Activated CD4-positive, alpha-beta T cell treated with anti-CD3 and anti-CD28 coated beads for 4 hours (primary cell): ENCODE measurements around the gene FBH1.
"Not testable (repeated sequence)": the region's sequence is repeated elsewhere in the genome, so short reads cannot be mapped to it uniquely, and the experiment has no call there.

Source experiments
- DNase-seq, 2 donors: peaks; one replicate each; pipeline ENCODE4 v3.0.0-alpha.2; 2020

Gene FBH1

DNA sequence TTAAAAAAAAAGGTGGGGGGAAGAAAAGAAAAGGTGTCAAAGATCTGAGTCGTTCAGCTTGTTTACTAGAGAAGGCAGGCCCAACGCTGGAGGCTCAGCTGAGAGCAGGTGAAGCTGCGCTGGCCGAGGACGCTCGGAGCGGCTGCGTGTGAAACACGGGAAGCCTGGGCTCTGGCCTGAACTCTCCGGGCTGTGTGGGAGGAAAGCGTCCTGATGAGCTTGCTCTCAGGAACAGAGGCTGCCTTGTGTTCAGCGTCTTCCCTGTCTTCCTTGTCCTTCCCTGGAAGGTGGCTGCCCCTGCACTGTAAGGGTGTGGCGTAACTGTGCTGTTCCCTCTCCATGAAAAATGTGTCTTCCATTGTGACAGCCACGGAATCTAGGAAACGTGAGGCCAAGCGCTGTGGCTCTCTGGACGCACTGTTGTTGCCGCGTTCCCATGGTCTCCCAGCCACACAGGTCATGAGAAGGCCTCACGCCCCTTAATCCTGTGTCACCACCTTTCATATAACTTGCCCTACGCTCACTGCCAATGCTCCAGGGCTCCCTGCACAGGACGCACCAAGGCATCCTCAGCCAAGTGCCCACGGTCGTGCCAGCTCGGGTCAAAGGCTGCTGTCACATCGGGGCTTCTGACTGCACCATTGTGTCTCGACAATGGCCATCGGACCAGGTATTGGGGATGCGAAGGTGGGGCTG, 71.5 kb downstream of the FBH1 start:
- DNase-seq: no peak

DNA sequence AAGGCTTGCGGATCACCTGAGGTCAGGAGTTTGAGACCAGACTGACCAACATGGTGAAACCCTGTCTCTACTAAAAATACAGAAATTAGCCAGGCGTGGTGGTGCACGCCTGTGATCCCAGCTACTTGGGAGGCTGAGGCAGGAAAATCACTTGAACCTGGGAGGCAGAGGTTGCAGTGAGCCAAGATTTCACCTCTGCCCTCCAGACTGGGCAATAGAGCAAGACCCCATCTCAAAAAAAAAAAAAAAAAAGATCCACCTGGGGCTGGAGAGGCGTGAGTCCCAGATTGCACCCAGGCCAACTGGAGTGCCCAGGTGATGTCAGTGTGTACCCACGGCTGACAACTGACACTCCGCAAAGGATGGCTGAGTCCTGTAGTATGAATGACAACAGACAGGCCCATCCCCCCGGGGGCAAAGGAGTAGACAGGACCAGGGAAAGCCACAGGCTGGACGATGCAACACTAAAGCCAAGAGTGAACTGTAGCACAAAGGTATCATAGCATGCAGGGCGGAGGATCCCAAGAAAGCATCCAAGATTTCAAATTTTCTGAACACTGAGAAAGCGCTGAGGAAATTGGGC, 72.4 kb downstream of the FBH1 start:
- not testable (repeated sequence) for DNase-seq

DNA sequence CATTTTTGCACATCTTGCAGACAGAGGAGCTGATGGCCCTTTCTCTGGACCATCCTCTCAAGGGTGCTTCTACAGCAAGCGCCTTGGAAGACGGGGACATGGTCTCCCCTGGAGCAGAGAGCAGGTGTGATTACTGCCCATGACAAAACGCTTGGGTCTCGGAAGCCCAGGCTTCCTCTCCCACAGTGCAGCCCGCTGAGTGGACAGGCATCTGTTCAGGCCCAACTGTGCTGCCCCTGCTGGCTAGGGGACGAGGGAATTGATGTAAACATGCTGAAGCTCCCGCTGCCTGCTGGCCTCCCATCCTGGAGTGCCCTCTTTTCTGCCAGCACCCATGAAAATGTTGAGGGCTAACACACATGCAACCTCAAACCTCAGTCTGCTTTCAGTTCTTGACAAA, 73.0 kb downstream of the FBH1 start:
- DNase-seq: no peak

DNA sequence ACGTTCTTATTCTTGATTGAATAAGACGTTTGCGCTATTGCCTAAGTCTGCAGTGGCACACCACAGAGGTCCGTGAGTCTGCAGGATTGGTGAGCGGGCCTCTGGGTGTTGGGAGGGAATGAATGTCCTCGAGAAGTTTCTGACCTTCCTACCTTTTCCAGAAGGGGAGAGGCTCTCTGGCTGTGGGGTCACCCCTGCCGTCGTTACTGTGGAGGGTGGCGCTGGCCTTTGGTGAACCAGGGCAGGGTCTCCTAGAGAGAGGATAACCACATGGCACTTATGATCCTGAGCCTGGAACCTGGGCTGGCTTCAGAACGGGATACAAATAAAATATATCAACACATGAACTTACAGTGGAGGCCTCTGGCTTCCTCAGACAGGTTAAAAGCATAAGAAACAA, 73.5 kb downstream of the FBH1 start:
- DNase-seq: no peak

DNA sequence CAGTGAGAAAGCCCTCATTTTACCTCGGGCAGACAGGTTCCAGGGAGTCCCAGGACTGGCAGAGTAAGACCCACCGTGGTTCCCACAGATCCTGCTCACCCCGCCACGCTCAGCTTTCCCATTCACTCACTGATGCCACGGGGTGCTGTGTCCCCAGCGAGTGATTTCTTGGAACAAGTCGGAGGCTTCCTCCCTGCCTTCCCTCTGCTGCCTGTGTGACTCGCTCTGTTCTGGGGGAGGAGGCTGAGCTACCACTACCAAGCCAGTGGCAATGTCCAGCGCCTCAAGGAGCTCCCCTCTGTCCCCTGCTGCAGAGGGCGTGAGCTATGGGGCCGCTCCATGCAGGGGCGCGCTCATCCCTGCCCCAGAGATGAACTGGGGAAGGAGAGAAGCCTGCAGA, 74.7 kb downstream of the FBH1 start:
- DNase-seq: no peak

DNA sequence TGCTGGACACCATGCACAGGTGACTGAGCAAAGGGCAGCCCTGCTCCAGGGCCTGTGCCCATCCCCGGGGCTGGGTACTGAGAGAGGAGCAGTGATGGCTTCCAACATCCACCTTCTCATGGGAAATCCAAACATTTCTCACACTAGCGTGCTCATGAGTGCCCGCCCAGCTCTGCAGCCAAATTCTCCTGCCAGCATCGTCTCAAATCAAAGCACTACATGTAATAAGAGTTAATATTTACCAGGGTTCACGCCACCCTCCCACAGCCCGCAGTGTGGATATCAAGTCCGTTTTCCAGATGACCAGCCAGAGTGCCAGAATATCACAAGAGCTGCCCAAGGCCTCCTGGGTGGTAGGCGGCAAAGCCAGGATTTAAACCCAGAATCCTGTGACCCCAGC, 75.2 kb downstream of the FBH1 start:
- no peak for DNase-seq

DNA sequence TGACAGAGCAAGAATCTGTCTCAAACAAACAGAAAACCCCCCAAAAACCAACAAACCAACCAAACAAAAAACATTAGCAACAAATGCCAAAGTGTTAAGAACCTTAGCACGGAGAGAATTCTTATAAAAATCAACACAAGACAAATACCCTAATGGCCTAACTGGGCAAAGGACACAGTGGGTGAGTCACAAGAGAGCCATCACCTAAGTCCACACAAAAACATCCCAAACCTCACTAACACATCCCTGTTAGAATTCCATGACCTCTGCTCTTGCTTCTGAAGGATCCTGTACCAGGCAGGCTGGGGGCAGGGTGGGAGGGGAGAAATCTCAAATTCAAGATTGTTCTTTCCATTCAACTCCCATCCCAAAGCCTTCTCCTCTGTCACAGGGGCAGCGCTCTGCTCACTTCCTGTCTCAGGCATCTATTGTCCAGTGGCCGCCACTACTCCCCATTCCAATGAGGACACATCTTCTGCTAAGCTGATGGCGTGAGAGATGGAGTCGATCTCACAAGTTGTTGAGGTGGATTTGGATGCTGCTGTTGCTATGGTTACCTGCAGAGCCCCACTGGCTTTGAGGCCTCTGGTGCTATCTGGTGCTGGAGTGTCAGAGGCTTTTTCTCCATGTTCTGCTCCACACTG, 78.1 kb downstream of the FBH1 start:
- DNase-seq: no peak

DNA sequence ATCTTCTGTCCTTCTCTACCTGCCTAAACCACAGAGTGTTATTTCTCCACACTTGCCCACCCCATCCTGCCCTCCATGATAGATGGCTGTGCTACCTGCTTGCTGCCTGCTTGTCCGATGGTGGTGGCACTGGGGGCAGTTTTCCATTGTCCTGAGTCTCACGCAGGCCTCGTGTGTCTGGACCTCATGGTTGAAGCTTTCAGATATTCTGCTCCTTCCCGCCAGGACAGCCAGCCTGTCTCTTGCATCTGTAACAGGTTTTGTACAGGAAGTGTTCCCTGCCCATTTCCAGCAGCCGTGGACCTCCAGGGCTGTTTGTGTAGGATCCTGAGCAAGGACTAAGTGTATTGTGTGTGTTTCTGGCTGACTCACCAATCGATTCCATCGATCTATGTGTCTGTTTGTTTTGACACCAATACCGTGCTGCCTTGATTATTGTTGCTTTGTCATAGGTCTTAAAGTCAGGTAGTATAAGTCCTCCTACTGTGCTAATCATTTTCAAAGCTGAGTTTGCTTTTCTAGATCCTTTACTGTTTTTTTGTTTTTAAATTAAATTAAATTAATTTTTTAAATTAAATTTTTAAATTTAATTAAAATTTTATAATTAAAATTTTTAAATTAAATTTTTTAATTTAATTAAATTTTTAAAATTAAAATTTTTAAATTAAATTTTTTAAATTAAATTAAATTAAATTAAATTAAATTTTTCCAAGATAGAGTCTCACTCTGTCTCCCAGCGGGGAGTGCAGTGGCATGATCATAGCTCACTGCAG, 78.8 kb downstream of the FBH1 start:
- DNase-seq: no peak

DNA sequence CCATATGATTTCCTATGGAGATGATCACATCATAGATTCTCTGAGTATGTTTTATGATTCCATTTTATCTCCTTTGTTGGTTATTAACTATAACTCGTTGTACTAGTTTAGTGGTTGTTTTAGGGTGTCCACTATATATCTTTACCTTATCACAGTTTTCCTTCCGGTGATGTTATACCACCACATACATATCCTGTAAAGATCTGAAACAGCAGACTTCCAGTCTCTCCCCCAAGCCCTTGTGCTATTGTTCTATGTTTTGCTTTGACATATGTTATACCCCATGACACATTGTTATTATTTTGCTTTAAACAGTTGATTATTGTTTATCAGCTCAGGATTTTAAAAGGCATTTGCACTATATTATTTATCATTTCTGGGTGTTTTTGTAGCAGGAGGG, 80.0 kb downstream of the FBH1 start:
- DNase-seq: no peak

DNA sequence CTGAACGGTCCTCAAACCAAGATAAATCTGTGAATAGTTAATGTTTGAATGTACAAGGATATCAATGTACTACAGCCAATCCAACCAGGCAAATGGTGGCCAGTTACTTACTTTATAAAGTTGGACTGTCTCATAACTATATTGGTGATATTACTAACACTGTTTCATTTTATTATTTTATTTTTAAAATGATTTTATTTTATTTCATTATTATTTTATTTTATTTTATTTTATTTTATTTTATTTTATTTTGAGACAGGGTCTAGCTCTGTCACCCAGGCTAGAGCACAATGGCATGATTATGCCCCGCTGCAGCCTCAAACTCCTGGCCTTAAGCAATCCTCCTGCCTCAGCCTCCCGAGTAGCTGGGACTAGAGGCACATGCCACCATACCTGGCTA, 80.5 kb downstream of the FBH1 start:
- no peak for DNase-seq

DNA sequence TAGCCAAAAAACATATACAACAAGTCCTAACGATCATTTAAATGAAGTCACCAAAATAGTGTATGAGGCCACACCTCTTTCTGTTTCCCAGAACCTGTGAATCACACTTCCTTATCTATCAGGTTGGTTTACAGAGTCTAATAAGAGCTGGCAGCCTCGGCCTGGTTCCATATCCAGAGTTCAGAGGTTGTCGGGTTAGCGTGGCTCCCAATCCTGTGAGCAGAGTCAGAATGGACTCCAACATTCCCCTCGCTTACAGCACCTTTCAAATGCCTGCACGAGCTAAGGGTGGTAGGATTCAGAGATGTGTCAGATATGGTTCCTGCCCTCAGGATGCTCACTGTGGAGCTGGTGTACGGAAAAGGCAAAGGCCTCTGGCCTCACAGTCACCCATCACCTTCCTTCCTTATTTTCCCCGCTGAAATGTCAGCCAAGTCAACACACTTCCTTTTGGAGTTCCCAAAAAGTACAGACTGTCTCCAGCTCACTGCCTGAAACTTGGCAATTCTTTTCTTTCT, 81.3 kb downstream of the FBH1 start:
- peak; percentile 29 to 35 for DNase-seq

DNA sequence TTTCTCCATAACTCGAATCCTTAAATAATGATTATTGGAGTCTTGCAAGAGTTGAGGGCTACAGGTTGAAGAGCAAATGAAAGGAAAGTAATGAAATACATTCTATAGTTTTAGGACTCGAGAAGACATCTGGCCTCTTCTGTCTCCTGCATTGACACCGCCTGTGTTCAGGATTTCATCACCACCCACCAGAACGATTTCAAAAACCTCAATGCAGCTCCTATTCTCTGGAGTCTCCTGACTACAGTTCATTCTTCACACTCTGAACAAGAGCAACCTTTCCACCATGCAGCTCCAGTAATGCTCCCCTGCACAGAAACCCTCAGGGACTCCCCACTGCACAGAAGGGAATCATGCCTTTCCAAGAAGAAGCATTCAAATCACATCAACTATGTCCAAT, 81.8 kb downstream of the FBH1 start:
- DNase-seq: no peak

DNA sequence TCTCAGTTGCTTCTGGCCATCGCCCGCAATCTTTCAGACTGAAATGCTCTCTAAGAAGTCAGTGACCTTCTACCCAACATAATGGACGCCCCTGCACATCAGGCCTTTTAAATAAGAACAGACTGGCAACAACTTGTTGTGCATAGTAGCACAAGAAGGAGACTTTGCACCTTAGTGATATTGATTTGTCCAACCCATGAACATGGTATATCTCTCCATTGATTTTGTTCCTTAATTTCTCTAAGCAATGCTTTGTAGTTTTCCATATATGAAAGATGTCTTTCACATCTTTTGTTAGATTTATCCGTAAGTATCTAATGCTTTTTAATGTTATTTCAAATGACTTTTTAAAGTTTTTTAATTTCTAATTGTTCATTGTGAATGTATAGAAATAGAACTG, 83.0 kb downstream of the FBH1 start:
- DNase-seq: no peak

DNA sequence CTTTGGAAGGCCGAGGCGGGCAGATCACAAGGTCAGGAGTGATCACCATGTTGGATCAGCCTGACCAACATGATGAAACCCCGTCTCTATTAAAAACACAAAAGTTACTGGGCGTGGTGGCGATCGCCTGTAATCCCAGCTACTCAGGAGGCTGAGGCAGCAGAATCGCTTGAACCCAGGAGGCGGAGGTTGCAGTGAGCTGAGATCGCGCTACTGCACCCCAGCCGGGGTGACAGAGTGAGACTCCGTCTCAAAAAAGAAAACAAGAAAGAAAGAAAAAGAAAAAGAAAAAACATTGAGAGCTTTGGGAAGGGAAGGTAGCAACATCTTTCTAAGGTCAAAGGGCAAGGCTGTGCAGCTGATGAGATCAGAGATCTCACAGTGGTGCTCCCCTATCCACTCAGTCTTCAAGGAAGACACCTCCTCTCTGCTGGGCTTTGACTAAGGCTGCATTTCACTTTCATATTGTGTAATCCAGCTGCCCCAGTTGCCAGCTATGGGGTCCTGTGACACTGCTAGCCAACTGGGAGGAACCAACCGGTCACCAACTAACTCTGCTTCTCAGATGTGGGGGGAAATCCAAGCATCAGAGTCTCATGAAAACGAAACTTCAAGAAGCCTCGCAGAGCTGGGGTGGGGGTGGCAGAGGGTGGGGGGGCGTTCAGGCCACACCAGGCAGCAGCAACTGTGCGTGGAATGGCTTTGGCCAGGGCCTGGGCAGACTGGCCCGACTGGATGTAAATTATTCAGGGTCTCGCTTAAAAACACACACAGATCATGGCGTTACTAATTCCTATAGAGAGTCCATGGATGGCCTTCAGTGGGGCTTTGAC, 85.8 kb downstream of the FBH1 start:
- DNase-seq: peak; percentile 52 to 58

DNA sequence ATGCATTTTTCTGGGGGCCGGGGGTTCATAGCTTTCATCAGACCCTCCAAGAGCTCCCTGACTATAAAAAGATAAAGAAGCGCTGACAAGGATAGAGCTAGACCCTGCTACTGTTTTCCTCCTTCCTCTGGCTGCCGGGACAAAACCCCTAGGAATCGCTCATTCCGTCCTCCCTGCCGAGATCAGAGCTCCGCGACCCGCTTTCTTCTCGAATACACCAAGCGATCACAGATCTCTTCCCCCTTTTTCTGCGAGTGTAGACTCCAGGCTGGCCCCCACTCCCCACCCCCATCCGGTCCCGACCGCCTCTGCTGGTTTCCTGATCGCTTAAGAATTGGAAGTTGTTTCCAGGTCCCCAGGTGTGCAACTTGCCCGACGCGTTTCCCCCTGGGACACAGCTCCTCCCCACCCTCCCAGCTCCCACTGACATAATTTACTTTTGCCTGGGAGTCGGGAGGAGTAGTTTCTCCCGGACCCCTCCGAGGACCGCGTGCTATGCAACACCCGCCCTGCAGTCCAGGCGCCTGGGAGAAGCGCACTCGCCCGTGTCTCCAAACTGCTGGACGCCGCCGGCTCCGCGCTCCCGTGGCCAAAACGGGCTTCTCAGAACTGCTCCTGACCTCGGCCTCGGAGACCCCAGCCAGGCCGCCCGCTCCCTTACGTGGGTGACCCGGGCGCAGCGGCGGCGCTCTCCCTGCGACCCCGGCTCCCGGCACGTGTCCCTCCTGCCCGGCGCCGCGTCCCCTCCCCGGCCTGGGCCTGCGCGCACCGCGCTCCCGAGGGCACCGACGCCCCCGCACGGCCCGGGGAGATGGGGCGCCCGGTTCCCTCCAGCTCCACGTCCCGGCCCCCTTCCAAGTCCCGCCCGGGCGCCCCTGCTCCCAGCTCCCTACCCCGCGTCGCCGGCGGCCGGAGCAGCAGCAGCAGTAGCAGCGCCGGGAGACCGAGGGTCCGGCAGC, 86.7 kb downstream of the FBH1 start:
- peak; percentile 46 for DNase-seq

DNA sequence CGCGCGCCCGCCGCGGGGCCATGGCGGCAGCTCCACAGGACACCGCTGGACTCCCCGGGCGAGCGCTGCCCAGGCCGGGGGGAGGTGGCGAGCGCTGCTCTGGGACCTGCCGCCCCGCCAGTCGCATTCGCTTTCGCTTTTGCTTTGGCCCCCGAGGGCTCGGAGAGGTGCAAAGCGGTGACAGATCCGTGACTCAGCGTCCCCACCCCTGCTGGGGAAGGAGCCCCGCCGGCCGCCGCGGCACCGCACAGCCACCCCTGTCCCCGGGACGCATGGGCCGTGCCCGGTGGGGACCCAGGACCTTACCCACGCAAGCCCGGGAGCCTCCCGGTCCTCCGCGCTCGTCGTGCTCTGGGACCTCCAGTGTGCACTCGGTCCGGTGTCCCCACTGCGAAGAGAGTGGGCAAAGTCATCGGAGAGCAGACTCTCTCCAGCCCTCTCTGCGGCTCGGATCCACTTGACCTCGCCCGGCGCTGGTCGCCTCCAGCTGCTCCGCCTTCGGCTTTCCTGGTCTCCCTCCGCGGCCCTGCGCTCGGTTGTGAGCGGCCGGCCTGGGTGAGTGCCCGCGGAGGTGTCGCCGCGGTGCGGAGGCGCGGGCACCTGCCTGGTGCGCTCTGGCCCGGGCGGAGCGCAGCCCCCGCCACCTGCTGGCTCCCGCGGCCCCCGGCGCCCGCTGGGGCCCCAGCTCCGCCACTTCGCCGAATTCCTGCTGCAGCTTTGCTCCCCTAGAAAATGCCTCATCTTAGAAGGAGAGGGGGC, 87.6 kb downstream of the FBH1 start, which contains the start of gene IL15RA:
TSS of gene IL15RA (minus strand) at position 73 of the 759 bp plus-strand sequence. CDS start at position 22, 51 bp downstream.
- peak; percentile 89 to 91 for DNase-seq

DNA sequence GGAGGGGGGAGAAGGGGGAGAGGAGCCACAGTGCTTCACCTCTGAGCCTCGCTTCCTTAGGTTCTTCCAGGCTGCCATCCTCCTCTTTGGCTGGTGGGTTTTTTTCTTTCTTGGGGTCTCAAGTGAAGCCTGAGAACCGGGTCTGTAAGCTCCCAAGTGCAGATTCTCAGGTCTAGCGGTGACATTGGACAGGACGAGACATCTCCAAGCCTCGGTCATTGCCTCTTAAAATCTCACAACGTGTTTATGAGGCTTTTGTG, 88.1 kb downstream of the FBH1 start:
- DNase-seq: no peak

DNA sequence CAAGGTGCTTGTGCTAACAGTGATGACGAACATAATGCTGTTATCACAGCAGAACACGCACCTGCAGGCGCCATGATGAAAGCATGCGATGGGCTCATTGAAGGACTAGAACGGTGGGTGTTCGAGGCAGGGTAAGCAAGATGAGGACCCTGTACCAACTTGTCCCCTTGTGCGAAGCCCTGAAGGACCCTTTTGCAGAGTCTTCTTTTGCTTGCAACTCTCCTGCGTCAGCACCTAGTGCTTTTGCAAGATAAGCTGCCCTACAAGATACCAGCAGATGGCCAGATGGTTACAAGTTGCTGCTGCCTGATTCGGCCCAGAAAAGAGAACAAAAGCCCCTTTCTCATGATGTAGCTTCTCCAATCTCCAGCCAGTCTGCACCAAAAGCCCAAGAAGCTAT, 91.5 kb downstream of the FBH1 start:
- no peak for DNase-seq

DNA sequence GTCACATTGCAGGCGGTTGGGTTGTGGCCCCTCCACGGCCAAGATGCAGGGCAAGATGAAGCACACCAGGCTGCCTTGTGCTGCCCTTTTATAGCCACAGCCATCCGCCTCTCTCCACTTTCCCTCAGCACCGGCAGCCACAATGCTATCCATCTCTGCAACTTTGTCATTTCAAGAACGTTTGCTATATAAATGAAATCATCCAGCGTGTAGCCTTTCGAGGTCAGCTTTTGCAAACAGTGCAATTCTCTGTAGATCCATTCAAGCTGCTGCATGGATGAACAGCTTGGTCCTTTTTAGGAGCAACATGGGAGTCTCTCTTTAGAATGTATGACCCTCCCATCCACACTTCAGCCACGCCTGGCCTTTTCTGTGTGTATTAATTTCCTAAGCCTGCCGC, 93.7 kb downstream of the FBH1 start:
- no peak for DNase-seq

DNA sequence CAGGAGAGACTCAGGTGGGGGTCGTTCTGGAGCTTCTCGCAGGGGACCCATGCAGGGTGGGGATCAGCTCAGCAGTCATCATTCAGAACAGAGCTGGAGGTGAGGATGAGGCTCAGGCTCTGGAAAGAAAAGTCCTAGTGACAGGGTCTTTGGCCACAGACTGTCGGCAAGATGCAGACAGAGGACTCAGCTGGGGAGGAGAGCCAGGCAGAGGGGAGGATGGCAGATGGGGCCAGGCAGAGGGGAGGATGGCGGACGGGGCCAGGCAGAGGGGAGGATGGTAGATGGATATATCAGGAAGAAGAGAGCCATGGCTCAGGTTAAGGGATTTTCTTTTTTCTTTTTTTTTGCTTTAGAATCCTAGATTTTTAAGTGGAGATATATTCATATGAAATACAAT, 95.0 kb downstream of the FBH1 start:
- DNase-seq: no peak
